GM18526 (cell line): ENCODE results near the gene ARHGEF40.

Experiments used
- POLR2A ChIP-seq: IDR thresholded peaks from 3 replicates; pipeline ENCODE4 v1.6.1; 2011; ENCODE audit not compliant: insufficient read length; ENCODE audit errors: extremely low read depth

ARHGEF40 gene

GRCh38 chr14:21083565-21084325 lies 13.6 kb downstream of the ARHGEF40 start:
- no peak for TF ChIP-seq POLR2A

GRCh38 chr14:21084396-21084795 lies 14.3 kb downstream of the ARHGEF40 start:
- no peak for TF ChIP-seq POLR2A

- TF ChIP-seq POLR2A: no peak
These were observed 15.1 kb downstream of the ARHGEF40 start for GRCh38 chr14:21084998-21085853.

GRCh38 chr14:21086908-21087293 lies 16.8 kb downstream of the ARHGEF40 start:
- no peak for TF ChIP-seq POLR2A

GRCh38 chr14:21087294-21088091 lies 17.4 kb downstream of the ARHGEF40 start:
- TF ChIP-seq POLR2A: no peak

- TF ChIP-seq POLR2A: no peak
These were observed 18.6 kb downstream of the ARHGEF40 start for GRCh38 chr14:21088687-21089086.

GRCh38 chr14:21089271-21089670 lies 19.2 kb downstream of the ARHGEF40 start:
- no peak for TF ChIP-seq POLR2A

- no peak for TF ChIP-seq POLR2A
These were observed 19.7 kb downstream of the ARHGEF40 start for GRCh38 chr14:21089877-21090193.

- TF ChIP-seq POLR2A: no peak
These were observed 20.3 kb downstream of the ARHGEF40 start for GRCh38 chr14:21090194-21090939.

- TF ChIP-seq POLR2A: no peak
These were observed 21.0 kb downstream of the ARHGEF40 start for GRCh38 chr14:21090940-21091663.

GRCh38 chr14:21091821-21092272 lies 21.7 kb downstream of the ARHGEF40 start:
- TF ChIP-seq POLR2A: no peak

- TF ChIP-seq POLR2A: no peak
These were observed 22.3 kb downstream of the ARHGEF40 start for GRCh38 chr14:21092273-21093011.

GRCh38 chr14:21093018-21093417 lies 22.9 kb downstream of the ARHGEF40 start:
- no peak for TF ChIP-seq POLR2A
